Measurements from ENCODE around the gene IGF1.

- TF ChIP-seq EZH2 (IDR thresholded peaks at IDR 0.05), result no peak
- no peak for TF ChIP-seq POLR2AphosphoS5 (IDR thresholded peaks at IDR 0.05; ENCODE audit: borderline replicate concordance, low read depth, low read length)
Measured at GRCh38 chr12:102475355-102475754, 5.0 kb downstream of the IGF1 start.
